HG03196 (cell line): ENCODE measurements around the gene CDR2L.
A peak's percentile ranks its signal among the peaks of the same experiment; 100 is the strongest.

Experiments
- ATAC-seq: cut with Tn5 transposase; IDR thresholded peaks from one replicate; pipeline ENCODE4 v1.9.1; 2021; ENCODE audit not compliant: unreplicated experiment

The CDR2L gene

DNA sequence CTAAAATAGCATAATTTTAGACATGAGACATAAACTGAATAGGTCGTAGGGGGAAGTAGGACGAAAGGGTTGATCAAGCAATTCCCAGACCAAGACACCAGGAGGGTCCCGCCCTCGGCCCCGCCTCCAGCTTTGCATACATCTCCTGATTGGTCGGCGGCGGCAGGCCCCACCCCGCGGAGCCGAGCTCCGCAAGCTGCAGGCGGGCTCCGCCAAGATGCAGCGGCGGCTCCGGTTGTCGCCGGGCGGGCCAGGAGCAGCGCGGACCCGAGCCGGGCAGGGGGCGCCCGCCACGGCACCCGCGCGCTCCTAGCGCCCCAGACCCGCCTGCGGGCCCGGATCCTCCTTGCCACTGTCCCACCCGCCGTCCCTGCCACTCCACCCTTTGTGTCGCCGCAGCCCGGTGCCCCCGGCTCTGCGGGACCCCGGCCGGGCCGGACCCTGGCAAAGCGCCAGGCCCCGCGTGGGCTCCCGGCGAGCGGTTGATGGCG, at the start of gene CDR2L:
Gene CDR2L, plus strand, starts transcription at position 215 of the 491 bp plus-strand sequence. CDS start 412 bp downstream, outside the sequence.
- peak; percentile 89 for ATAC-seq

DNA sequence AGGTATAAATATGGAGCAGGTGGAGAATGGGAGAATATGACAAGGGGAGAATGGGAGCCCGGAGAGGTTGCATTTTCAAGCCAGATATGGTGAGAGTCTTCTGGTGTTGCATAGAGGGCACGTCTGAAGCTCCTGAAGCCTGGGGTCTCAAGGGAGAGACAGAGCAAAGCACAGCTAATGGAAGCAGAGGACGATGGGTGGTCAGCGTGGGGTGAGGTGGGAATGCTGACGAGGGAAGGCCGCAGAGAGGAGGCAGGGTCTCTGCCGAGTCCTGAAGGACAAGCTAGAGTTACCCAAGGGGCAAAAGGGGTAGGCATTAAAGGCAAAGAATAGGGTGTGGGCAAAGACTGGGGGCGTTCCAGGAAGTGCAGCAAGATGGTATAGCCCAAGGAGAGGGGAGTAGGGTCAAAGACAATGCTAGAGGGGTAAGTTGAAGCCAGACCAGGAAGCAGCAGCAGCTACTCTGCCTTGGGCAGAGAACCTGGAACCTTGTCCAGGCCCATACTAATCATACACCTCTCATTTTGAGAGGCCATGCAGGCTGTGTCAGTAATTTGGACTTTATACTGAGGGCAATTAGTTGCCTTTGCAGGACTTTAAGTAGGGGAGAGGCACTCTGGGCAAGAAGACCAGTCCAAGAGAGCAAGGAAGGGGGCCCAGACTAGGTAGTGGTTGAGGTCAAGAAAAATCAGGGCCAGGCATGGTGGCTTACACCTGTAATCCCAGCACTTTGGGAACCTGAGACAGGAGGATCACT, 49.1 kb upstream of the CDR2L start:
- ATAC-seq, result no peak

DNA sequence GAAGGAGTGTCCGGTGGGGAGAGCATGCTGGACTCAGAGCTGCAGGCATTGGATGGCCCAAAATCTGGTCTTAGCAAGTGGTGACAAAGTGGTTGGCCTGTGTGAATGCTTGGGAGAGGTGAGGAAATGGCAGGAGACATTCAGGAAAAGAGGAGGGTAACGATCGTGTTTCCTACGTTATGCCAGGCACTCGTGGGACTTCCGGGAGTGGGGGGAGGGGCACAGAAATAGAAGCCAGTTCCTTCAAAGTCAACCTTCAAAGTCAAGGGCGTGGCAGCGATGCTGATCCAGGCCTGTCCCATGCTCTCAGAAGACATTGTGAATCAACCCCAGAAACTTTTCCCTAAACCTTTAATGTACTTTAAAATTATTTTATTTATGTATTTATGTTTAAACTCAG, 47.9 kb upstream of the CDR2L start:
- no peak for ATAC-seq

DNA sequence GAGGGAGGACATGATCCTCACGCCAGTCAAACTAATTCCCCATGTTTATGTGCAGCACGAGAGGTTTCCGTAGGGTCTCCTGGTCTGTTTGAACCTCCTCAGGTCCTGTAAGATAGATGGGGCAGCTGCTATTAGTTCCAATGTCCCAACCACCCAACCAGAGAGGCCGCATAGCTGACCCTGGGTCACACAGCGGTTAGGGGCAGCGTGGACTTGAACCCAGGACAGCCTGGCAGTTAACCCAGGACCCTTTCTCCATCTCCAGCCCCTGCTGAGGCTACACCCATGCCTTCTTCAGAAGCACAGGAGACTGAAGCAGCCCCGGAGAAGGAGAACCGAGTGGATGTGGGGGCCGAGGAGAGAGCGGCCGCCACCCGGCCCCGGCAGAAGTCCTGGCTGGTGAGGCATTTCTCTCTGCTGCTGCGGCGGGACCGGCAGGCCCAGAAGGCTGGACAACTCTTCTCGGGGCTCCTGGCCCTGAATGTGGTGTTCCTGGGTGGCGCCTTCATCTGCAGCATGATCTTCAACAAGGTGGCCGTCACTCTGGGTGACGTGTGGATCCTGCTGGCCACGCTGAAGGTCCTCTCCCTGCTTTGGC, 46.2 kb upstream of the CDR2L start:
- no peak for ATAC-seq

DNA sequence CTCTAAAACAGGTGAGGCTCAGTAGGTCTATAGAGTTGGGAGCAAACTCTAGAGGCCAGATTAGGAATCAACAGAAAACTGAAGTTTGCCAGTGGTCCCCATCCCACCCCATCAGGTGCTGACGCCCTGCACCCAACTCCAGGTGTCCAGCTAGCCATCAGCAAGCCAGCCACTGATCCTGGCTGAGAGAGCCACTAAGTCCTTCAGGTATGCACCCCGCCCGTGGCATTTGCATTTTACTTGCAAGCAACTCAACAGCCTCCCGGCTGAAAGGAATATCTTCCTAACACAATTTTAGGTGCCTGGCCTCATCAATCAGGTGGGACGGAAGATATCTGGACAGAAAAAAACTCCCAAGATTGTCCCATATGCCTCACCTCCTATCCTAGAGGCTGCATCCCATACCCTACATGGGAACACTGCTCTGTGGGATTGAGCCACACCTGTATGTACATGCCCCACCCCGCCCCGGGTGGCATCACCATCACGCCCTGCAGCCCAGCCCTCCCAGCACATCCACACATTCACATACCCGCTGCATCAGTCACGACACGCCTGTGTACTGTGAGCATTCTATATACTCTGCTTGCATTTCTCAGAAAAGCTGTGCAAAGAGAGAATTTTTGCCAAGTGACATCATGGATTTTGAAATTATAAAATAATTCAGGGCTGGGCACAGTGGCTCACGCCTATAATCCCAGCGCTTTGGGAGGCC, 43.5 kb upstream of the CDR2L start:
- ATAC-seq, result no peak

DNA sequence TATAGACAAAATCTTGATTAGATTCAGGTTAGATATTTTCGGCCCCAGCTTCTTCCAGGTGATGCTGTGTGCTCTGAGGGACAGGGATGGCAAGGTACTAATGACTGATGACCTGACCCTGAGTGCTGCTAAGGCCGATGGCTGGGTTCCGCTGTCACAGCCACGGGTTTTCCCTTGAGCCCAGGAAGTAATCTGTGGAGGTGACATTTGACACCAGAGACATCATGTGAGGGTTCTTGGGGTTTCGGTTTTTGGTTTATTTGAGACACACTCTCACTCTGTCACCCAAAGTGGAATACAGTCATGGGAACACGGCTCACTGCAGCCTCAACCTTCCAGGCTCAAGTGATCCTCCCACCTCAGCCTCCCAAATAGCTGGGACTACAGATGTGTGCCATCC, 41.9 kb upstream of the CDR2L start:
- no peak for ATAC-seq

DNA sequence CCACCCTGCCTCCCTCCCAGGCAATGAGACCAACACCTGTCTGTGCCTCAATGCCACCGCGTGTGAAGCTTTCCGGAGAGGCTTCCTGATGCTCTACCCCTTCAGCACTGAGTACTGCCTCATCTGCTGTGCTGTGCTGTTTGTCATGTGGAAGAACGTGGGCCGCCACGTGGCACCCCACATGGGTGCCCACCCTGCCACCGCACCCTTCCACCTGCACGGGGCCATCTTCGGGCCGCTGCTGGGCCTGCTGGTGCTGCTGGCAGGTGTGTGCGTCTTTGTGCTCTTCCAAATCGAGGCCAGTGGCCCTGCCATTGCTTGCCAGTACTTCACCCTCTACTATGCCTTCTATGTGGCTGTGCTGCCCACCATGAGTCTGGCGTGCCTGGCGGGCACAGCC, 40.8 kb upstream of the CDR2L start:
- no peak for ATAC-seq

DNA sequence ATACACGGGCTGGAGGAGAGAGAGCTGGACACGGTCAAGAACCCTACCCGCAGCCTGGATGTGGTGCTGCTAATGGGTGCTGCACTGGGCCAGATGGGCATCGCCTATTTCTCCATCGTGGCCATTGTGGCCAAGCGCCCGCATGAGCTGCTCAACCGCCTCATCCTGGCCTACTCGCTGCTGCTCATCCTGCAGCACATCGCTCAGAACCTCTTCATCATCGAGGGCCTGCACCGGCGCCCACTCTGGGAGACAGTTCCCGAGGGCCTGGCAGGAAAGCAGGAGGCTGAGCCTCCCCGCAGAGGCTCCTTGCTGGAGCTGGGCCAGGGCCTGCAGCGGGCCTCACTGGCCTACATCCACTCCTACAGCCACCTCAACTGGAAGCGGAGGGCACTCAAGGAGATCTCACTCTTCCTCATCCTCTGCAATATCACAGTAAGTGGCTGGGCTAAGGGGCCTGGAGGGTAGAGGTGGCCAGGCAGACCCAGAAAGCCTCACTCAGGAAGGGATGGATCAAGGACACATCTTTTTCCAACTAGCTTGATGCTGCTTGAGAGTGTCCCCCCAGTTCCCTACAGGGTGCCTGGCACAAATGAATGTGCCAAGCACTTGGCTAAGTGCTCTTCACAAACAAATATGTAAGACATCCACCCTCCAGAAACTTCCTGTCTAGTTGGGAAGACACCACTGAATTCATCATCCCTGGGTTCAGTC, 40.2 kb upstream of the CDR2L start:
- no peak for ATAC-seq

DNA sequence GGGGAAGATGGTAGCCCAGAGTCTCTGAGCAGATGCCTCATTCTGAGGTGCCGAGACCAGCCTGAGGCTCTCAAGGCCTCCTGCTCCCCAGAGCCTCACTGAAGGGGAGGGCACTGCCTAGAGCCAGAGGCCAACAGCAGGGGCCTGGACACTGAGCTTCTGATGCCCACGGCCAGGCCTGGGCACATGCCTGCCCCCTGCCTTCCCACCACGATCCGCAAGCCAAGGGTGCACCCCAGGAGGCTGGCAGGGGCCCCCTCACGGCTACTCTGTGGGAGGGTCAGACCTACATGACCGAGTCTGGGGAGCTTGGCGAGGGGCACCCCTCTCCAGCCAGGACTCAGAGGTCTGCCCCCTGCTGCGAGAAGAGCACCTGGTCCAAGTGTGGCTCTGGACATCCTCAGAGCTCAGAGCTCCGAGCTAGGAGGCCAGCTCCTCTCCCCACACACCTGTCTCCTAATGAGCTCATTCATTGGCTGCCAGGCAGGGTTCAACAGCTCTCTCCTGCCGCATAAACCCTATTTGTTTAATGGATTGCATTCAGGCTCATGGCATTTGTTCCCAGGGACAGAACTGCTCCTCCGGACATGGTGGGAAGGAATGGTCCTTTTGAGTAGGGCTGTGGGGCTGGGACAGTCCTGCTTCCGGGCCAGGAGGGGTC, 37.8 kb upstream of the CDR2L start:
- no peak for ATAC-seq

DNA sequence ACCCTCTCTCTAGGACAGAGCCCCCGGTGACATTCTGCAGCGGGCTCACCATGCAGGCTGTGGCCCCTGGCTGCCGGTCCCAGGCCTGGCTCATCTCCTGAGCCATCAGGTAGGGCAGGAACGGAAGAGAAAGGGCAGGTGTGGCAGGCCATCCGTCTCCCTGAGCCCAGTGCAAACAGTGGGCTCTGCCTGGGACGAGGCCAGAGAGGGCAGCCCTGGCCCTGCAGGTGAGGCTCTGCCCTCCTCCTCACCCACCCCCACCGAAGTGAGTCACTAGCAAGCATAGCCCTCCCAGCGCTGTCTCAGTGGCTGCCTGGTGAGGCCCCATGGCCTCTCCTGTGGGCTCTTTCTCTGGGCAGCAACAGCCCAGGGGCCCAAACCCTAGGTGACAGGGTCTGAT, 37.2 kb upstream of the CDR2L start:
- no peak for ATAC-seq

DNA sequence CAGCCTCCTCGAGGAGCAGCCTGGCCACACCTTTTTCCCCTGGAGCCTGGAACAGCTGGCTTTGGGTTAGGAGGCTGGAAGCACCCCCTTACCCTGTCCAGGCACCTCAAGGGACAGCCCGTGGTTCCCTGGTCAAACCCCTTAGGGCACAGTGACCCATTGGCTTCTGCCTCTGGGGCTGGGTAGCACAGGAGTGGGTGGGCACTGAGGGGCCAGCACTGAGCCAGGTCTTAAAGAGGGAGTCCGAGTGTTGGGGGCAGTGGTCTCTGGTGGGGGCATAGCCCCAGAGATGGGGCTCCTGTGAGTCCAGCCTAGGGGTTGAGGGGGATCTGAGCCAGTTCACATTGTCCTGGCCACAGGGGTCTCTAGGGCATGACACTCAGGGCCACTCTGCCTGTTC, 36.4 kb upstream of the CDR2L start:
- ATAC-seq, result no peak

DNA sequence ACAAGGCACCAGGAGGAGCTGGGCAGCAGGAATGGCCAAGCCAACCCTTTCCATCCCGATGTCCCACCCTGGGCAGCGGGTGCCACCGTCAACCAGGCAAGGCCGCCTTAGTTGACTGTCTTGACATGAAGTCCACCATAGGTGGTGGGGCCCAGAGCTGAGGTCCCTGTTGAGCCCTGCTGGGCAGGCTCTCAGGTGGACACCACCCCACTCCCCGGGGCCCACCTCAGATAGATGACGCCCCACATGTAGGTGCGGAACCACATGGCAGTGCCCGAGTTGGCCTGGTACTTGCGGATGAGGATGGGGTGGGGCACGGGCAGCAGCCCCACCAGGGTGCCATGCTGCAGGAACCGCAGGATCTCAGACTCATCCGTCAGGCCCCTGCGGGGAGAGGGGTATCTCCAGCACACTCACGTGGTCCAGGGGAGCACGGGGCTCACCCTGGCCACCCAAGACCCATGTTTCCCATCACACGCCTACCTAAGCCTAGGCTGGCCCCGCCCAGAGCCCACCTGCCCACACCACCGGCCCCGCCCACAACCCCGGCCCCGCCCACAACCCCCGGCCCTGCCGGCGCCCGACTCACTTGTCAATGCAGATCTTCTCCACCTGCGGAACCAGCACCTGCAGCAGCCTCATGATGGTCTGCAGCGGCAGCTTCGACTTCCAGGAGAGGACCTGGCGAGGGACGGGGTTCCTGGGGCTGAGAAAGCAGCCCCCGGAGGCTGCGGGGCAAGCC, 35.6 kb upstream of the CDR2L start:
- no peak for ATAC-seq

DNA sequence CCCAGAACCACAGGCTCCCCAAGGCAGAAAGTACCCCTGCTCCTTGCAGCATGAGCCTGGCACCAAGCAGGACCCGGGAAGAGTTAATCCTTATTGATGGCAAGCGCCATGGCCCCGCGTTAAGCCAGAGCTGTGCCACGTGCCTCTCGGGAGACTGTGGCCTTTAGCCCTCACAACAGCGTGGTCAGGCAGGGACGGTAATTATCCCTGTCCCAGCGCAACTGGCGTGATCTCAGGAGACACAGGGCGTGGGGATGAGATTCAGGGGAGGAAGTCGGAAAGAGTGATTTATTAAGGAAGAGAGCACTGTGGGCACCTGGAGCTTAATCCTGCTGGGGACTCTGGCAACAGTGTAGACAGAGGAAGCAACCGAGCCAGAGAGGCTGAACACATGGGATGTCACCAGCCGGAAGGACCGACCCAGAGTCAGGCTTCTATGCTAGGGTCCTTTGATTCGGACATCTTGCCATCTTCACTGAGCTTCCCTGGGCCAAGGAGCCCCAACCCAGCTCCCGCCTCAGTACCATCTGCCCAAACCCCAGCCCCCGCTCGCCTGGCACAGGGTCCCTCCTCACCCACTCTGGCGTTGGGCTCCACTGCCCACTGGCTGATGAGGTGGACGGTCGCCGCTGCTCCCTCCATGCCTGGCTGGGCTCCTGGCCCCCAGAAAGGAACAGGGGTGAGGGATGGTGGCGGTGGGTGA, 34.9 kb upstream of the CDR2L start:
- ATAC-seq, result no peak

DNA sequence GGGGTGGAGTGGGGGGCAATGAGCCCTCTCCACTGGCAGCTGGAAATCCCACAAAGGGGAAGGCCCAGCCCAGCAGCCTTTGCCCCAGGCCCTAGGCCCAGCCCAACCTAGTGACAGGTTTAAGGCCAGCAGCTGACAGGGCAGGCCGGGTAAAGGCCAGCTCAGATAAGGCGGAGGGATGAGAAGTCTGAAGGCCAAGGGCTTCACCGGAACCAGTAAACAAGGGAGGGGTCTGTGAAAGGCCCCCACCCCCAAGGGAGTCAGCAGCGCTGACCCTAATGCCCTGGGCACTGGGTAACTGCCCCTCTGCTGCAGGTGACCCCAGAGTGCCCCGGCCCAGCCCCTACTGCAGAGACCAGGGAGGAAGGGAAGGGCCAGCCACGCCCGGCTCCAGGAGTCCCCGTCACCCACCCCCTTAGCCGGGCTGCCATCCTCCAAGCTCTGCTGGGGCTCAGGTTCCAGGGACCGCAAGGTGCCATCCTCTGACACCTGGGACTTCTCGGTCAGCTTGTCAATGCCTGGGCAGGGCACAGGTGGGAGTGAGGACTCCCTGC, 34.2 kb upstream of the CDR2L start:
- ATAC-seq, result no peak

DNA sequence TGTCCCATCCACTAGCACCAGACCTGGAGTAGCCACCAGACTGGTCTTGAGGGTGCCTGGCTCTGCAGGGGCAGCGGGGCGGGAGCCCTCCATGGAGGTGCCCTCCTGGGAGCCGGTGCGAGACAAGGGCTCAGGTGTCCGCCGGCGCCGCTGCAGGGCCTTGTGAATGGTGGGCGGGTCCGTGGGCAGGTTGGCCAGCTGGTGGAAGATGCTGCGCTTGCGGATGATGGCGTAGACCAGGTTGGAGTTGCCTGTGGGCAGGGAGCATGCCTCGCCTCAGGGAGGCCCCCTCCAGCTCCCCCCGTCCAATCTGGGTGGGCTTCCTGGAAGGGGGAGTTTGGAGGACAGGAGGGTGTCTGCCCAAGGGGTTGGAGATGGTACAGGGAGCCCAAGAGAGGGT, 33.3 kb upstream of the CDR2L start:
- no peak for ATAC-seq

DNA sequence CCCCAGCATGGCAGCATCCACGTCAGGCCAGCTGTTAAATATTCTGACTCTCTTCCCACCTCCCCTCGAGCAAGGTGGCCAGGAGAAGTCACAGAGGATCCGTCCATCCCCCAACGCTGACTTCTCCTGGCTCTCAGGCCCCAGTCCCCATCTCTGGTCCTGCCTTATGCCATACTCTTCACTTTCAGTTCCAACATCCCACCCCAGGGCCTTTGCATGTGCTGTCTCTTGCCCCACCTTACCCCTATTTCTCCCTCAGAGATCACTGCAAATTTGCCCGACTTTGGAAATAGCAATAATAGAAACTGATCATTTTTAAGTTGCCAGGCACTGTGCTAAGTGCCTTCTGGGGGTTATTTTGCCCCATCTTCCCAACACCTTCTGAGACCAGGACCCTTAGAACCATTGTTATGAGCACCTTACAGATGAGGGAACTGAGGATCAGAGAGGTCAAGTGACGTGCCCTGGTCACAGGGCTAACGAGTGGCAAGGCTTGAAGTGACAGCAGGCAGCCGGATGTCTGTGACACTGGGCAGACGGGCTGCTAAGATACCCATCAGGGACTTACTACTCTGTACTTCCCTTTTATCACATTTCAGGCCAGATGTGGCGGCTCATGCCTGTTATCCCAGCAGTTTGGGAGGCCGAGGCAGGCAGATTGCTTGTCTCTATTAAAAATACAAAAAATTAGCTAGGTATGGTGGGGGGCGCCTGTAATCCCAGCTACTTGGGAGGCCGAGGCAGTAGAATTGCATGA, 32.6 kb upstream of the CDR2L start:
- no peak for ATAC-seq

DNA sequence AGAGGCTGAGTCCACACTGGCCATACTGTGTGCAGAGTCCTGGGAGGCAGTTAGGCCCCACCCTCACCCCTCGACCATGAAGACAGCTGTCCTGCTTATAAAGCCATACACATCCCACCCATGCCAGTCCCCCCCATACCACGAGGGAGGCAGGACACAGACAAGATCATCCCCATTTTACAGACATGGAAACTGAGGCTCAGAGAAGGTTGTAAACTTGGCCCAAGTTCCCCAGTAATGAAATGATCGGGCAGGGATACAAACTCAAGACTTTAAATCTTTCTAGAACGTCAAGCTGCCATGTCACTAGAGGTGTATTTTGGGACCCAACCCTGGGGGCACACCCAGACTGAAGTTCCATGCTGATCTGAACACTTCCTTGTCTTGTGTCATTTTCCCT, 31.3 kb upstream of the CDR2L start:
- no peak for ATAC-seq

DNA sequence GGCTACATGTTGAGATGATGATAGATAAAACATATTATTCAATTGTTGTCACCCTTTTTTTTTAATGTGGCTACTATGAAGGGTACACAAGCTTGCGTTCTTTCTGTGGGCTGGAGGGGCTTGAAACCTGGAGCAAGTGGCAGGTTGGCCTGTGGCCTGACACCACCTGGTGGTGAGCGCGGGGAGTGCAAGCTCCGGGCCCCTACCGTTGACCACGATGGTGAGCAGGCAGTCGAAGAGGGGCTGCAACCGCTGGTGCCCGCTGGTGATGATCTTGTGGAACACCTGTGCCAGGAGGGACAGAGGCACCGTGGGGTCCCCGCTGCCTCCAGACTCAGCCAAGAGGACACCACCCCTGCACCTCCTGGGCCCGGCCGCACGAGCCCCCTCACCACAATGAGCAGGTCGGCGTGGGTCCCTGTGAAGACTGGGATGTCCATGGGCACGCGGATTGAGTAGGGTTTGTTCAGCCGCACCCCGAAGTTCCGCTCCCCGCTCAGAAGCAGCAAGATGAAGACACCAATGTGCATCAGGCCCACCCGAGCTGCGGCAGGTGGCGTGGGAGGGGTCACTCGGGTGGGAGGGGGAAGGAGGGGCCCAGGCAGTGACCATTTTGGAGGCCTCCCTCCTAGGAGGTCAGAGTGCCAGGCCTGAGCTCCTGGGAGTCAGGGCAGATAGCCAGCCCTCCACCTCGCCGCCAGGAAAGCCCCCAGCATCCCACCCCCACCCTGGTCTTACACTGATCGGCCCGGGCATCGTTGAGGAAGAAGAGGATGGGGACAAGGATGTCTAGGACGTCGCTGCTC, 29.3 kb upstream of the CDR2L start:
- no peak for ATAC-seq
